ENCODE results near the gene ARHGAP15.

The ARHGAP15 gene

DNA sequence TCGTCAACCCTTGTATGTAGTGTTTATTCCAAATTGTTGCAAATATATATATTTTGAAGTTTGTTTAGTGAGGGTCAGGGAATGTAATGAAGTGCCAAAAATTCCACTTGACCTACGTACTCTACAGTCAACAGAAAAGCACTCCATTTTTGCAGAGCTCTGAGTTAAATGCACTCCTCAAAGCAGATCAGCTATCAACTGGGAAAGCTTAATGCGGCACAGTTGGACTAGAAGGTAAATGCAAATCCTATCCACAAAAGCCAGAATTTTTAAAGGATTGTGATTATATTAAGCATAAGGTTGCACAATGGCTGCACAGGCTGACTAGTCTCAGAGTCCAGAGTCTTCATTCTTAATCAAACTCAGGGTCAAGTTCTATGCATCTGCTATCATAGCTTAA is 577.1 kb downstream of the ARHGAP15 start:
- no peak for DNase-seq (ENCODE audit: extremely low spot score)
- ChIA-PET CTCF (no interaction called here), POLR2A (no interaction called here)
- TF ChIP-seq HDGF (IDR thresholded peaks at IDR 0.05; ENCODE audit: borderline replicate concordance) (no peak), L3MBTL2 (conservative IDR thresholded peaks at IDR 0.05) (no peak), SUZ12 (IDR thresholded peaks at IDR 0.05) (no peak), CTBP1 (IDR thresholded peaks at IDR 0.05; ENCODE audit: borderline replicate concordance) (no peak), ZNF384 (IDR thresholded peaks at IDR 0.05) (no peak), NFRKB (IDR thresholded peaks at IDR 0.05) (no peak), SP1 (IDR thresholded peaks at IDR 0.05) (no peak), TARDBP (IDR thresholded peaks at IDR 0.05) (no peak), FOXA1 (IDR thresholded peaks at IDR 0.05) (no peak), ELF4 (IDR thresholded peaks at IDR 0.05) (no peak), FOXK2 (IDR thresholded peaks at IDR 0.05) (no peak)
- TF ChIP-seq, protein P1, sequence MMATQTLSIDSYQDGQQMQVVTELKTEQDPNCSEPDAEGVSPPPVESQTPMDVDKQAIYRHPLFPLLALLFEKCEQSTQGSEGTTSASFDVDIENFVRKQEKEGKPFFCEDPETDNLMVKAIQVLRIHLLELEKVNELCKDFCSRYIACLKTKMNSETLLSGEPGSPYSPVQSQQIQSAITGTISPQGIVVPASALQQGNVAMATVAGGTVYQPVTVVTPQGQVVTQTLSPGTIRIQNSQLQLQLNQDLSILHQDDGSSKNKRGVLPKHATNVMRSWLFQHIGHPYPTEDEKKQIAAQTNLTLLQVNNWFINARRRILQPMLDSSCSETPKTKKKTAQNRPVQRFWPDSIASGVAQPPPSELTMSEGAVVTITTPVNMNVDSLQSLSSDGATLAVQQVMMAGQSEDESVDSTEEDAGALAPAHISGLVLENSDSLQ (IDR thresholded peaks at IDR 0.05): no peak

- TF ChIP-seq ARNT (IDR thresholded peaks at IDR 0.05) (no peak), FOXM1 (IDR thresholded peaks at IDR 0.05; ENCODE audit: borderline replicate concordance) (no peak), LEF1 (IDR thresholded peaks at IDR 0.05; ENCODE audit: borderline replicate concordance) (no peak), SUZ12 (IDR thresholded peaks at IDR 0.05) (no peak), BHLHE40 (IDR thresholded peaks at IDR 0.05; ENCODE audit: borderline replicate concordance) (no peak), SP1 (IDR thresholded peaks at IDR 0.05) (no peak), NFRKB (IDR thresholded peaks at IDR 0.05) (no peak), ZNF384 (IDR thresholded peaks at IDR 0.05) (no peak), ELF4 (IDR thresholded peaks at IDR 0.05) (no peak), HDGF (IDR thresholded peaks at IDR 0.05; ENCODE audit: borderline replicate concordance) (no peak), CTBP1 (IDR thresholded peaks at IDR 0.05; ENCODE audit: borderline replicate concordance) (no peak), FOXK2 (IDR thresholded peaks at IDR 0.05) (no peak), FOXA1 (IDR thresholded peaks at IDR 0.05) (no peak), TARDBP (IDR thresholded peaks at IDR 0.05) (no peak)
- TF ChIP-seq, protein P1 (IDR thresholded peaks at IDR 0.05): no peak
- ChIA-PET POLR2A (no interaction called here), CTCF (no interaction called here)
- no peak for DNase-seq (ENCODE audit: extremely low spot score)
Observed at GRCh38 chr2:143708682-143709081, 579.5 kb downstream of the ARHGAP15 start.

DNA sequence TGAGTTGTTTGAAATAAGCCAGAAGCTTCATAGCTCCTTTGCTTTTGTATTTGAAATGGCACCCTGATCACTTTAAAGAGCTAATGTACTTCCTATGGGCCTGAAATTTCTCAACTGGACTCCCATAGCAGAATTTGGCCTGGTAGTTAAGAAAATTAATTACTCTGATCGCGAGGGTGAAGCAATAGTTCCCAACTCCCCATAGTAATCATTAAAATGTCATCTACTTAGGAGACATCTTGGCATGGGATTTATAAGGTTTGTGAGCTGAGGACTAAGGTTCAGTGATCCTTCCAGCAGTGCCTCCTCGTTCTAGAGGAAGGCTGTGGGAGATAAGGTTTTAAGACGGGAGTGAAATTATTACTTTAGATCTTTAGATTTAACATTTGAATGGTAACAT is 581.0 kb downstream of the ARHGAP15 start:
- POLR2A ChIA-PET: no interaction called here

GRCh38 chr2:143710879-143711278 is 581.7 kb downstream of the ARHGAP15 start:
- POLR2A ChIA-PET: no interaction called here
- no peak for DNase-seq (ENCODE audit: extremely low spot score)
- CTCF ChIA-PET: no interaction called here
- TF ChIP-seq ELF4 (IDR thresholded peaks at IDR 0.05): no peak
- no peak for TF ChIP-seq BHLHE40 (IDR thresholded peaks at IDR 0.05; ENCODE audit: borderline replicate concordance)
- no peak for TF ChIP-seq SP1 (IDR thresholded peaks at IDR 0.05)
- TF ChIP-seq SUZ12 (IDR thresholded peaks at IDR 0.05): no peak
- TF ChIP-seq LEF1 (IDR thresholded peaks at IDR 0.05; ENCODE audit: borderline replicate concordance): no peak
- no peak for TF ChIP-seq FOXM1 (IDR thresholded peaks at IDR 0.05; ENCODE audit: borderline replicate concordance)
- no peak for TF ChIP-seq NFRKB (IDR thresholded peaks at IDR 0.05)
- TF ChIP-seq, protein P1 (IDR thresholded peaks at IDR 0.05): no peak
- TF ChIP-seq HDGF (IDR thresholded peaks at IDR 0.05; ENCODE audit: borderline replicate concordance): no peak
- no peak for TF ChIP-seq TARDBP (IDR thresholded peaks at IDR 0.05)
- no peak for TF ChIP-seq ARNT (IDR thresholded peaks at IDR 0.05)

More for the DNA sequence above, 581.0 kb downstream of the ARHGAP15 start:
- CTCF ChIA-PET: no interaction called here
- TF ChIP-seq L3MBTL2 (conservative IDR thresholded peaks at IDR 0.05) (no peak), NFRKB (IDR thresholded peaks at IDR 0.05) (no peak), SP1 (IDR thresholded peaks at IDR 0.05) (no peak), TARDBP (IDR thresholded peaks at IDR 0.05) (no peak), HDGF (IDR thresholded peaks at IDR 0.05; ENCODE audit: borderline replicate concordance) (no peak), FOXA1 (IDR thresholded peaks at IDR 0.05) (no peak), ZNF384 (IDR thresholded peaks at IDR 0.05) (no peak), SUZ12 (IDR thresholded peaks at IDR 0.05) (no peak), BHLHE40 (IDR thresholded peaks at IDR 0.05; ENCODE audit: borderline replicate concordance) (no peak), LEF1 (IDR thresholded peaks at IDR 0.05; ENCODE audit: borderline replicate concordance) (no peak)
- TF ChIP-seq, protein P1 (IDR thresholded peaks at IDR 0.05): no peak
- DNase-seq (ENCODE audit: extremely low spot score): no peak

DNA sequence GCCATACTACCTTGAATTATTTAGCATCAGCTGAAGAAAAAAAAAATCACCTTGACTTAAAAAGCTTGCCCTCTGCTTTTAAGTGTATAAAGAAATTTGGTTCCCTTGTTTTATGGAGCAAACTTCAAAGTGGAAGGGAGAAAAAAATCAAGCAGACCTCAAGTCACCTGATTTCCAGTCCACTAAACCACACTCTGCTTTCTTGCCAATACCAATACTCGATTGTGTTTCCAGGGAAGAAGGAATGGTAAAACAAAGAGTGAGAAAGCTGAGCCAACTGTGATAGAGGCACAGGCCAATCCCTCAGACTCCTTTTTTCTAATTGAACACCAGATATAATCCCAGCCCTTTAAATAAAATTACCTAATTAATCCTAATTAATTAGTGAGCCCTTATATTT is 587.3 kb downstream of the ARHGAP15 start:
- ChIA-PET CTCF (no interaction called here), POLR2A (no interaction called here)
- DNase-seq (ENCODE audit: extremely low spot score): no peak
- TF ChIP-seq TARDBP (IDR thresholded peaks at IDR 0.05) (no peak), ZNF384 (IDR thresholded peaks at IDR 0.05) (no peak), CTBP1 (IDR thresholded peaks at IDR 0.05; ENCODE audit: borderline replicate concordance) (no peak), FOXK2 (IDR thresholded peaks at IDR 0.05) (no peak), FOXA1 (IDR thresholded peaks at IDR 0.05) (no peak), NFRKB (IDR thresholded peaks at IDR 0.05) (no peak), BHLHE40 (IDR thresholded peaks at IDR 0.05; ENCODE audit: borderline replicate concordance) (no peak), LEF1 (IDR thresholded peaks at IDR 0.05; ENCODE audit: borderline replicate concordance) (no peak), ARNT (IDR thresholded peaks at IDR 0.05) (no peak), L3MBTL2 (conservative IDR thresholded peaks at IDR 0.05) (no peak), ELF4 (IDR thresholded peaks at IDR 0.05) (no peak), FOXM1 (IDR thresholded peaks at IDR 0.05; ENCODE audit: borderline replicate concordance) (no peak), SP1 (IDR thresholded peaks at IDR 0.05) (no peak), HDGF (IDR thresholded peaks at IDR 0.05; ENCODE audit: borderline replicate concordance) (no peak)

DNA sequence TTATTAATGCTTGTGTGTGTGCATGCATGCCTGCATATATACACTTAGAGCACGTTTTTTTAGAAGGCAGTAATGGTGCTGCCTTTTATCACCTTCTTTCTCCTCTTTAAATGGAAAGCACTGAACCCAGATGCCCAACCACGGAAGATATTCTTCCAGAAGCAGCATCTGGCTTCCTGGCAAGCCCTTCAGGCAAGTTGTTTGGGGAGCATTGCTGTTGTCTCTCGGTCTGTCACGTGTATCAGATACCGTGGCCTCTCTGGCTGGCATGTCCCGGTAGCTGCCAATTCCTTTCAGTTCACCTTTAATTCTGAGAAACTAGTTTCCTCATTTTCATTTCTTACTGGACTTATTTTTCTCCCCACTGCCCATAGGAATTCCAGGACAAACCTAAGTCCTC is 587.8 kb downstream of the ARHGAP15 start:
- no peak for DNase-seq (ENCODE audit: extremely low spot score)
- TF ChIP-seq L3MBTL2 (conservative IDR thresholded peaks at IDR 0.05) (no peak), ZNF384 (IDR thresholded peaks at IDR 0.05) (no peak), LEF1 (IDR thresholded peaks at IDR 0.05; ENCODE audit: borderline replicate concordance) (no peak)
- TF ChIP-seq, protein P1 (IDR thresholded peaks at IDR 0.05): no peak
- ChIA-PET CTCF (no interaction called here), POLR2A (no interaction called here)

All from HEK293T (cell line).